ENCODE data around the gene ZBTB18.

DNA sequence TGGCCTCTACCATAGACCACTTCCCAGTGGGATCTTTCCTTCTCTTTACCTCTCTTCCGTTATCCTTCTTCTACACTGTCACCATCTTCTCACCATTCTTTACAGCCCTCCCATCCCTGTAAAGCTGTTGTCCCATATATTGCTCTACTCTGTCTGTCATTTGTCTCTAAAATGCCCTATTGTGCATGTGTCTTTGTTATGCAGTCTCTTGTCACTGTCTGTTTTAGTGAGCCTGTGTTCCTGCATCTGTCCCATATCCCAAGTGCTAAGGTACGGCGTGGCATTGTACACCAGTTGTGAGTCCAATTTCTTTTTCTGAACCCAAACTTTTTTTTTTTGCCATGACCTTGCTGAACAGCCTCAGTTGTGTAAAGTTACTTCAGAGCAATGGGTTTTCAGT lies 8.8 kb upstream of the ZBTB18 start:
- TF ChIP-seq SP1 (IDR thresholded peaks at IDR 0.05) (no peak), LEF1 (IDR thresholded peaks at IDR 0.05; ENCODE audit: borderline replicate concordance) (no peak), NFRKB (IDR thresholded peaks at IDR 0.05) (no peak), L3MBTL2 (conservative IDR thresholded peaks at IDR 0.05) (no peak), FOXM1 (IDR thresholded peaks at IDR 0.05; ENCODE audit: borderline replicate concordance) (no peak), FOXA1 (IDR thresholded peaks at IDR 0.05) (no peak), ELF4 (IDR thresholded peaks at IDR 0.05) (no peak), FOXK2 (IDR thresholded peaks at IDR 0.05) (no peak), BHLHE40 (IDR thresholded peaks at IDR 0.05; ENCODE audit: borderline replicate concordance) (no peak), CTBP1 (IDR thresholded peaks at IDR 0.05; ENCODE audit: borderline replicate concordance) (no peak), TARDBP (IDR thresholded peaks at IDR 0.05) (no peak), ZNF384 (IDR thresholded peaks at IDR 0.05) (no peak)
- TF ChIP-seq, protein P1, sequence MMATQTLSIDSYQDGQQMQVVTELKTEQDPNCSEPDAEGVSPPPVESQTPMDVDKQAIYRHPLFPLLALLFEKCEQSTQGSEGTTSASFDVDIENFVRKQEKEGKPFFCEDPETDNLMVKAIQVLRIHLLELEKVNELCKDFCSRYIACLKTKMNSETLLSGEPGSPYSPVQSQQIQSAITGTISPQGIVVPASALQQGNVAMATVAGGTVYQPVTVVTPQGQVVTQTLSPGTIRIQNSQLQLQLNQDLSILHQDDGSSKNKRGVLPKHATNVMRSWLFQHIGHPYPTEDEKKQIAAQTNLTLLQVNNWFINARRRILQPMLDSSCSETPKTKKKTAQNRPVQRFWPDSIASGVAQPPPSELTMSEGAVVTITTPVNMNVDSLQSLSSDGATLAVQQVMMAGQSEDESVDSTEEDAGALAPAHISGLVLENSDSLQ (IDR thresholded peaks at IDR 0.05), result no peak
